H9 (cell line): ENCODE data around the gene ACSS2. TPM values are rescaled to one million over a fixed set of nuclear protein-coding genes. Genes with fewer than 3 reads are reported as not detected.

Source experiments
- DNase-seq: peaks from one replicate; pipeline ENCODE4 v3.0.0-alpha.2; 2017
- H2AFZ ChIP-seq: one replicate; pipeline ENCODE4 v1.6.1; 2013; ENCODE audit warnings: mild to moderate bottlenecking, low read length, control low read depth, moderate library complexity
- H2AK5ac ChIP-seq: 2 replicates; pipeline ENCODE4 v1.6.1; 2013; ENCODE audit warnings: low read length, control low read depth, mixed read lengths; ENCODE audit not compliant: insufficient read length
- H2BK120ac ChIP-seq: one replicate; pipeline ENCODE4 v1.6.1; 2013; ENCODE audit warnings: low read depth, mild to moderate bottlenecking, low read length, control low read depth, inconsistent platforms; ENCODE audit not compliant: poor library complexity, severe bottlenecking
- H2BK12ac ChIP-seq: 2 replicates; pipeline ENCODE4 v1.6.1; 2013; ENCODE audit warnings: low read length, control low read depth, mixed read lengths, low read depth; ENCODE audit not compliant: insufficient read length
- H2BK15ac ChIP-seq: 2 replicates; pipeline ENCODE4 v1.6.1; 2013; ENCODE audit warnings: low read depth, low read length, control low read depth
- H2BK20ac ChIP-seq: one replicate; pipeline ENCODE4 v1.6.1; 2013; ENCODE audit warnings: low read depth, mild to moderate bottlenecking, low read length, control low read depth, inconsistent platforms; ENCODE audit not compliant: poor library complexity, severe bottlenecking
- H2BK5ac ChIP-seq: 2 replicates; pipeline ENCODE4 v1.6.1; 2013; ENCODE audit warnings: low read length, control low read depth, mixed read lengths; ENCODE audit not compliant: insufficient read length
- H3K14ac ChIP-seq: 2 replicates; pipeline ENCODE4 v1.6.1; 2013; ENCODE audit warnings: low read length, control low read depth; ENCODE audit not compliant: insufficient read depth
- H3K18ac ChIP-seq: 2 replicates; pipeline ENCODE4 v1.6.1; 2013; ENCODE audit warnings: low read depth, mild to moderate bottlenecking, mixed read lengths, low read length, control low read depth; ENCODE audit not compliant: insufficient read length
- H3K23ac ChIP-seq: 2 replicates; pipeline ENCODE4 v1.6.1; 2013; ENCODE audit warnings: low read length, control low read depth, mixed read lengths, low read depth; ENCODE audit not compliant: insufficient read length
- H3K23me2 ChIP-seq: 2 replicates; pipeline ENCODE4 v1.6.1; 2013; ENCODE audit warnings: low read depth, mild to moderate bottlenecking, mixed read lengths, low read length, control low read depth; ENCODE audit not compliant: insufficient read length, poor library complexity, severe bottlenecking
- H3K27ac ChIP-seq: 2 replicates; pipeline ENCODE4 v1.5.1; 2013; ENCODE audit warnings: low read length, control low read depth, mixed read lengths, low read depth; ENCODE audit not compliant: insufficient read length
- H3K27me3 ChIP-seq: 2 replicates; pipeline ENCODE4 v1.6.1; 2013; ENCODE audit warnings: low read length, control low read depth, inconsistent platforms; ENCODE audit not compliant: insufficient read depth
- H3K4ac ChIP-seq: 2 replicates; pipeline ENCODE4 v1.6.1; 2013; ENCODE audit warnings: low read depth, mild to moderate bottlenecking, control low read depth, inconsistent platforms, low read length, moderate library complexity
- H3K4me1 ChIP-seq: 2 replicates; pipeline ENCODE4 v1.6.1; 2013; ENCODE audit warnings: low read length, control low read depth, inconsistent platforms; ENCODE audit not compliant: insufficient read depth
- H3K4me2 ChIP-seq: 2 replicates; pipeline ENCODE4 v1.6.1; 2013; ENCODE audit warnings: low read length, control low read depth, mixed read lengths; ENCODE audit not compliant: insufficient read length, insufficient read depth
- H3K56ac ChIP-seq: 2 replicates; pipeline ENCODE4 v1.6.1; 2013; ENCODE audit warnings: low read depth, mild to moderate bottlenecking, mixed read lengths, low read length, control low read depth; ENCODE audit not compliant: insufficient read length
- H3K79me1 ChIP-seq: 2 replicates; pipeline ENCODE4 v1.6.1; 2013; ENCODE audit warnings: low read depth, mild to moderate bottlenecking, moderate library complexity, low read length, control low read depth, inconsistent platforms; ENCODE audit not compliant: insufficient read depth, poor library complexity, severe bottlenecking
- H3K79me2 ChIP-seq: 2 replicates; pipeline ENCODE4 v1.6.1; 2013; ENCODE audit warnings: low read length, control low read depth, inconsistent platforms; ENCODE audit not compliant: insufficient read depth
- H3K9ac ChIP-seq: 2 replicates; pipeline ENCODE4 v1.6.1; 2013; ENCODE audit warnings: low read length, control low read depth, mixed read lengths; ENCODE audit not compliant: insufficient read length; ENCODE audit errors: extremely low read depth
- H3K9me3 ChIP-seq: one replicate; pipeline ENCODE4 v1.6.1; 2013; ENCODE audit warnings: low read depth, low read length, inconsistent platforms; ENCODE audit not compliant: control insufficient read depth
- H3T11ph ChIP-seq: one replicate; pipeline ENCODE4 v1.6.1; 2013; ENCODE audit warnings: mild to moderate bottlenecking, low read length, control low read depth, inconsistent platforms
- H4K20me1 ChIP-seq: one replicate; pipeline ENCODE4 v1.6.1; 2013; ENCODE audit not compliant: control insufficient read depth, insufficient read length, insufficient read depth
- H4K5ac ChIP-seq: 2 replicates; pipeline ENCODE4 v1.6.1; 2013; ENCODE audit warnings: low read depth, mild to moderate bottlenecking, mixed read lengths, low read length, control low read depth; ENCODE audit not compliant: insufficient read length
- H4K8ac ChIP-seq: replicated peaks from 2 replicates; pipeline ENCODE4 v1.6.1; 2013; ENCODE audit warnings: low read length, control low read depth, mixed read lengths, low read depth; ENCODE audit not compliant: insufficient read length
- H4K91ac ChIP-seq: 2 replicates; pipeline ENCODE4 v1.6.1; 2013; ENCODE audit warnings: low read depth, mild to moderate bottlenecking, moderate library complexity, mixed read lengths, low read length, control low read depth; ENCODE audit not compliant: insufficient read length
- H3K27ac Mint-ChIP-seq, 3 experiments: 2 replicates in 2 of 3; 3 replicates in 1 of 3; pipeline ENCODE4 v1.8.0; 2020 to 2021; ENCODE audit warnings: mixed read lengths in 3 of 3, mild to moderate bottlenecking in 1 of 3, moderate library complexity in 1 of 3
- H3K27me3 Mint-ChIP-seq: 2 replicates; pipeline ENCODE4 v1.8.0; 2021; ENCODE audit warnings: low read depth, mild to moderate bottlenecking, moderate library complexity, mixed read lengths
- H3K36me3 Mint-ChIP-seq, 3 experiments: 2 replicates in 2 of 3; 3 replicates in 1 of 3; pipeline ENCODE4 v1.8.0; 2020 to 2021; ENCODE audit warnings: low read depth in 3 of 3, mixed read lengths in 3 of 3; ENCODE audit not compliant: insufficient read depth in 1 of 3
- H3K4me1 Mint-ChIP-seq, 2 experiments: 2 replicates each; pipeline ENCODE4 v1.8.0; 2020; ENCODE audit warnings: mixed read lengths in 2 of 2
- H3K4me3 Mint-ChIP-seq, 2 experiments: 2 replicates in 1 of 2; 3 replicates in 1 of 2; pipeline ENCODE4 v1.8.0; 2020 to 2021; ENCODE audit warnings: mild to moderate bottlenecking in 2 of 2, mixed read lengths in 2 of 2, moderate library complexity in 1 of 2
- H3K9me3 Mint-ChIP-seq, 2 experiments: 2 replicates in 1 of 2; 3 replicates in 1 of 2; pipeline ENCODE4 v1.8.0; 2020; ENCODE audit warnings: mild to moderate bottlenecking in 2 of 2, mixed read lengths in 2 of 2, moderate library complexity in 1 of 2
- WGBS: extraction: QIAGEN DNeasy Blood & Tissue Kit; methylation state at CpG from one replicate; pipeline ENCODE4 v1.1.7; 2013; ENCODE audit warnings: missing lambda C conversion rate, low lambda C conversion rate, mixed read lengths; ENCODE audit not compliant: insufficient read length; ENCODE audit errors: extremely low coverage; 5-methylcytosine and 5-hydroxymethylcytosine counted together
- total RNA-seq: library from RNA; stranded (reverse); gene quantifications from 2 replicates; pipeline ENCODE4 v1.2.1, GENCODE V29; 2021
- TF ChIP-seq, protein P1 (sequence below): fragments of 200-600 bp; sonication (generic); conservative IDR thresholded peaks from 3 replicates; pipeline ENCODE4 v1.8.0; 2021; ENCODE audit warnings: antibody characterized with exemption, mild to moderate bottlenecking

The ACSS2 gene
- total RNA-seq, 1 experiment from 2014 or later, result 15.4 TPM

GRCh38 chr20:34952671-34953070, 76.3 kb downstream of the ACSS2 start:
- no peak overlapping the region for H2BK120ac ChIP-seq
- Mint-ChIP-seq H3K36me3 (peaks cover 0 to 12% (median 5%) of the 10 kb centered on the region in 3 experiments; a peak in 4 of 7 replicates), H3K4me3 (no peak overlapping the region; a peak in 1 of 5 replicates), H3K4me1 (peaks cover 36 to 45% of the 10 kb centered on the region in 2 experiments), H3K9me3 (no peaks in the 10 kb centered on the region; a peak in 1 of 5 replicates), H3K27ac (peak overlapping the region in 1 of 3 experiments; percentile 74; a peak in 1 of 7 replicates), H3K27me3 (no peaks in the 10 kb centered on the region; the same call in none of the 2 replicates)
- no peak overlapping the region for H2BK5ac ChIP-seq
- no peak overlapping the region for H3K18ac ChIP-seq
- no peaks in the 10 kb centered on the region for H3K79me2 ChIP-seq
- no peaks in the 10 kb centered on the region for H3K9me3 ChIP-seq
- no peak overlapping the region for H4K8ac ChIP-seq
- H2AFZ ChIP-seq, result no peak overlapping the region
- no peak overlapping the region for H2AK5ac ChIP-seq
- no peak overlapping the region for H3K27ac ChIP-seq
- WGBS, result no CpG with 5 or more reads among the region's 5 CpGs
- H3K23me2 ChIP-seq, result peaks cover 5% of the 10 kb centered on the region
- no peaks in the 10 kb centered on the region for H3K79me1 ChIP-seq
- H3K4ac ChIP-seq, result no peak overlapping the region
- no peaks in the 10 kb centered on the region for H4K20me1 ChIP-seq
- no peak for DNase-seq
- H3K4me1 ChIP-seq, result no peaks in the 10 kb centered on the region
- H2BK12ac ChIP-seq, result no peak overlapping the region
- H3K56ac ChIP-seq, result no peak overlapping the region
- TF ChIP-seq, protein P1, sequence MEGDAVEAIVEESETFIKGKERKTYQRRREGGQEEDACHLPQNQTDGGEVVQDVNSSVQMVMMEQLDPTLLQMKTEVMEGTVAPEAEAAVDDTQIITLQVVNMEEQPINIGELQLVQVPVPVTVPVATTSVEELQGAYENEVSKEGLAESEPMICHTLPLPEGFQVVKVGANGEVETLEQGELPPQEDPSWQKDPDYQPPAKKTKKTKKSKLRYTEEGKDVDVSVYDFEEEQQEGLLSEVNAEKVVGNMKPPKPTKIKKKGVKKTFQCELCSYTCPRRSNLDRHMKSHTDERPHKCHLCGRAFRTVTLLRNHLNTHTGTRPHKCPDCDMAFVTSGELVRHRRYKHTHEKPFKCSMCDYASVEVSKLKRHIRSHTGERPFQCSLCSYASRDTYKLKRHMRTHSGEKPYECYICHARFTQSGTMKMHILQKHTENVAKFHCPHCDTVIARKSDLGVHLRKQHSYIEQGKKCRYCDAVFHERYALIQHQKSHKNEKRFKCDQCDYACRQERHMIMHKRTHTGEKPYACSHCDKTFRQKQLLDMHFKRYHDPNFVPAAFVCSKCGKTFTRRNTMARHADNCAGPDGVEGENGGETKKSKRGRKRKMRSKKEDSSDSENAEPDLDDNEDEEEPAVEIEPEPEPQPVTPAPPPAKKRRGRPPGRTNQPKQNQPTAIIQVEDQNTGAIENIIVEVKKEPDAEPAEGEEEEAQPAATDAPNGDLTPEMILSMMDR, result no peak
- H3K23ac ChIP-seq, result no peak overlapping the region
- no peak overlapping the region for H3K14ac ChIP-seq
- H3K9ac ChIP-seq, result no peak overlapping the region
- H3K27me3 ChIP-seq, result no peaks in the 10 kb centered on the region
- no peak overlapping the region for H4K5ac ChIP-seq
- no peak overlapping the region for H2BK15ac ChIP-seq
- H3T11ph ChIP-seq, result no peak overlapping the region
- H3K4me2 ChIP-seq, result no peak overlapping the region
- no peak overlapping the region for H4K91ac ChIP-seq
- no peak overlapping the region for H2BK20ac ChIP-seq
